ENCODE results near the gene SULT1A2.
A peak's percentile ranks its signal among the peaks of the same experiment; 100 is the strongest.

SULT1A2 gene

GRCh38 chr16:28587386-28587785, 9.5 kb downstream of the SULT1A2 start:
- TF ChIP-seq USF1 (IDR thresholded peaks at IDR 0.05) (0 out of 2 replicates have a peak, but pooled peaks have one; percentile 4), MAX (IDR thresholded peaks at IDR 0.05) (no peak)

- no peak for TF ChIP-seq RAD21 (IDR thresholded peaks at IDR 0.05; ENCODE audit: low read depth)
- TF ChIP-seq TAF1 (IDR thresholded peaks at IDR 0.05; ENCODE audit: low read depth), result no peak
- no peak for TF ChIP-seq USF1 (IDR thresholded peaks at IDR 0.05)
- TF ChIP-seq FOXM1 (IDR thresholded peaks at IDR 0.05; ENCODE audit: borderline replicate concordance, low read depth), result no peak
- TF ChIP-seq TEAD4 (IDR thresholded peaks at IDR 0.05), result no peak
Observed at GRCh38 chr16:28586466-28586865, 10.4 kb downstream of the SULT1A2 start.

GRCh38 chr16:28585674-28586073, 11.2 kb downstream of the SULT1A2 start:
- TF ChIP-seq TCF12 (IDR thresholded peaks at IDR 0.05; ENCODE audit: low read depth) (no peak), NFIC (IDR thresholded peaks at IDR 0.05) (peak; percentile 38; the same call in 1 of the 2 replicates), EGR1 (IDR thresholded peaks at IDR 0.05) (no peak), ZBTB7A (IDR thresholded peaks at IDR 0.05; ENCODE audit: low read depth) (no peak)

GRCh38 chr16:28580726-28581315, 16.0 kb downstream of the SULT1A2 start:
- no peak for TF ChIP-seq CREB1 (IDR thresholded peaks at IDR 0.05; ENCODE audit: low read depth)
- no peak for TF ChIP-seq MAX (IDR thresholded peaks at IDR 0.05)
- TF ChIP-seq TAF1 (IDR thresholded peaks at IDR 0.05; ENCODE audit: low read depth), result no peak

GRCh38 chr16:28575446-28576109, 21.3 kb downstream of the SULT1A2 start:
- TF ChIP-seq CREB1 (IDR thresholded peaks at IDR 0.05; ENCODE audit: low read depth) (no peak), EP300 (IDR thresholded peaks at IDR 0.05; ENCODE audit: borderline replicate concordance) (no peak), YY1 (IDR thresholded peaks at IDR 0.05; ENCODE audit: low read depth) (no peak), FOXM1 (IDR thresholded peaks at IDR 0.05; ENCODE audit: borderline replicate concordance, low read depth) (no peak), RAD21 (IDR thresholded peaks at IDR 0.05; ENCODE audit: low read depth) (no peak), EGR1 (IDR thresholded peaks at IDR 0.05) (no peak), NFIC (IDR thresholded peaks at IDR 0.05) (no peak), CEBPB (IDR thresholded peaks at IDR 0.05) (no peak), TCF12 (IDR thresholded peaks at IDR 0.05; ENCODE audit: low read depth) (no peak), REST (IDR thresholded peaks at IDR 0.05; ENCODE audit: low read depth) (no peak), USF1 (IDR thresholded peaks at IDR 0.05) (no peak), ZBTB7A (IDR thresholded peaks at IDR 0.05; ENCODE audit: low read depth) (no peak), TAF1 (IDR thresholded peaks at IDR 0.05; ENCODE audit: low read depth) (no peak), MAX (IDR thresholded peaks at IDR 0.05) (no peak), TEAD4 (IDR thresholded peaks at IDR 0.05) (no peak)

GRCh38 chr16:28574925-28575324, 21.9 kb downstream of the SULT1A2 start:
- TF ChIP-seq ZBTB7A (IDR thresholded peaks at IDR 0.05; ENCODE audit: low read depth) (no peak), USF1 (IDR thresholded peaks at IDR 0.05) (no peak), TEAD4 (IDR thresholded peaks at IDR 0.05) (no peak), FOXM1 (IDR thresholded peaks at IDR 0.05; ENCODE audit: borderline replicate concordance, low read depth) (no peak), CEBPB (IDR thresholded peaks at IDR 0.05) (no peak), MAX (IDR thresholded peaks at IDR 0.05) (no peak), RAD21 (IDR thresholded peaks at IDR 0.05; ENCODE audit: low read depth) (no peak), REST (IDR thresholded peaks at IDR 0.05; ENCODE audit: low read depth) (no peak), CREB1 (IDR thresholded peaks at IDR 0.05; ENCODE audit: low read depth) (no peak), NFIC (IDR thresholded peaks at IDR 0.05) (no peak)

Measured in Ishikawa (cell line).